Skeletal muscle tissue (tissue), 4 donors: Measurements from ENCODE around the gene ARHGAP18. TPM values are rescaled to one million over a fixed set of nuclear protein-coding genes. Genes with fewer than 3 reads are reported as not detected.

Experiments used
- H3K27ac ChIP-seq: one replicate; pipeline ENCODE4 v1.7.0; 2013; ENCODE audit warnings: mild to moderate bottlenecking, low read depth, low read length, inconsistent platforms
- H3K27me3 ChIP-seq, 3 donors: one replicate each; pipeline ENCODE4 v1.7.0; 2013; ENCODE audit warnings: low read length in 3 of 3; ENCODE audit not compliant: control insufficient read depth in 3 of 3, insufficient read depth in 3 of 3
- H3K36me3 ChIP-seq, 3 donors: one replicate each; pipeline ENCODE4 v1.7.0; 2013; ENCODE audit warnings: low read length in 3 of 3; ENCODE audit not compliant: control insufficient read depth in 3 of 3, insufficient read depth in 3 of 3
- H3K4me1 ChIP-seq, 3 donors: one replicate each; pipeline ENCODE4 v1.7.0; 2013; ENCODE audit warnings: low read length in 3 of 3, mild to moderate bottlenecking in 3 of 3; ENCODE audit not compliant: control insufficient read depth in 3 of 3, insufficient read depth in 3 of 3
- H3K4me3 ChIP-seq, 3 donors: one replicate each; pipeline ENCODE4 v1.7.0; 2013; ENCODE audit warnings: low read length in 3 of 3
- H3K9ac ChIP-seq, 3 donors: one replicate each; pipeline ENCODE4 v1.7.0; 2013; ENCODE audit warnings: low read length in 3 of 3, mild to moderate bottlenecking in 3 of 3, moderate library complexity in 2 of 3, low read depth in 1 of 3
- H3K9me3 ChIP-seq, 3 donors: one replicate each; pipeline ENCODE4 v1.7.0; 2013; ENCODE audit warnings: low read length in 3 of 3; ENCODE audit not compliant: control insufficient read depth in 3 of 3
- total RNA-seq: library from RNA; depleted of rRNA; stranded (reverse); fragments of >200 nt; gene quantifications from one replicate; pipeline ENCODE4 v1.2.3, GENCODE V29; 2014
- donor health status: Osteomylitis.

Gene ARHGAP18
- total RNA-seq, 1 donor from 2014 or later, result 12.5 TPM

DNA sequence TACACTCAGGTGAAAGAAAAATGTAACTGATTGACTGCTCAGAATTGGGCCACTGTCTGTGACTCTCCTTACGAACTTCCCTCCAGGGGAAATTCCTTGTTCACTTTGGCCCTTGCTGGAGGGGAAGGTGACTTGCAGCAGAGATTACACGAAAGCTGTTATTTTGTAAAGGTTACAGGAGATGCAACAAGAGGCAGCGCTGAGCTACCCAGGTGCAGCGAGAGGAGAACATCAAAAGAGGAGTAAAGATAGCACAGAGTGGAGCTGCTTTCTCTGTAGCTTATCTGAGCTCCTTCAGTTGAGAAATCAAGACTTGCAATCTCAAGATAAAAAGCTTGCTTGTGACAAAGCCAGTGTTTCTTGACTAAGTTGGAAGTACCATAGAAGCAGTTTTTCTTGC, 144.6 kb downstream of the ARHGAP18 start:
- no peaks in the 10 kb centered on the region for H3K36me3 ChIP-seq
- H3K4me3 ChIP-seq, result no peak overlapping the region
- H3K27me3 ChIP-seq, result no peaks in the 10 kb centered on the region
- no peak overlapping the region for H3K9ac ChIP-seq
- H3K9me3 ChIP-seq, result no peaks in the 10 kb centered on the region
- no peak overlapping the region for H3K27ac ChIP-seq
- H3K4me1 ChIP-seq, result no peaks in the 10 kb centered on the region

DNA sequence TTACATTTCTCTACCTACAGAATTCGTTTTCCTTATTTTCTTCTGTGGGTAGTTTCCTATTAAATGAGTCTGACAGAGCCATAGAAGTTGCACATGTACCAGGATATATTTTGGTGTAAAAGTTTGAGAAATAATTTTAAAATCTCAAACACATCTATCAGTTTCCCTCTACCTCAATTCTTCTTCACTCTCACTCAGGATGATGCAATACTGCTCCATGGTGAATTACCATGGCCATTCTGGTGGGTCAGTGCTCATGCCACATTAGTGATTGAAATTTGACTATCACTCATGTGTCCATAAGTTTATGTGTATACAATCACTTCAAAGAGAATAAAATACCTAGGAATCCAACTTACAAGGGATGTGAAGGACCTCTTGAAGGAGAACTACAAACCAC, 151.7 kb downstream of the ARHGAP18 start:
- Histone ChIP-seq H3K4me3 (no peak overlapping the region), H3K27me3 (no peaks in the 10 kb centered on the region), H3K9me3 (no peaks in the 10 kb centered on the region), H3K4me1 (no peaks in the 10 kb centered on the region), H3K36me3 (peaks cover 0 to 6% (median 3%) of the 10 kb centered on the region in 3 donors), H3K9ac (no peak overlapping the region), H3K27ac (no peak overlapping the region)

DNA sequence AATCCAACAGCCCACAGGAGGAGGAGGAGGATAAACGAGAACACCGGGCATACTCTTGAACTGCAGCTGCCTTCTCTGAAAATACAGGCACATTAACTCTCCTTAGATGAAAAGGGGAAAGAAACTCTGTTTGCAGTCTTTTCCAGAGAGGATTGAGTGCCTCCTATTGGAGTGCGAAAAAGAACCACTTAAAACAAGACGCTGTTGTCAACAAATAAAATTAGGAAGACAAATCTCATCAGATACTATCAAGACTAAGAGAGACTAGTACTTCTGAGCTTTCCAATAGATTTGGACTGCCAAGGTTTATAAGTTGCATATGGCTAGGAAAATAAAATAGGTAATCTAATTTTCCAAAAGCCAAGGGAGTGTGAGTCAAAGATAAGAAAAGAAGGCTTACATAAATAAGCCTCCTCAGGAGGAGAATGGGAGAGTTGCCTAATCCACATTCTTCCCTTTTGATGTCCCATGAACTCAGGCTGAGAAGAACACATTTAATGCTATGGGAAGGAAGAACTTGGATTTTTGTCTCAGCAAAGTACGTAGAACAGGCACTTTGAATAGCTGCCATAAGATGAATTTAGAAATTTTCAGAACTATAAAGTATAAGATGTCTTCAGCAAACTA, 154.7 kb downstream of the ARHGAP18 start:
- no peak overlapping the region for H3K27ac ChIP-seq

DNA sequence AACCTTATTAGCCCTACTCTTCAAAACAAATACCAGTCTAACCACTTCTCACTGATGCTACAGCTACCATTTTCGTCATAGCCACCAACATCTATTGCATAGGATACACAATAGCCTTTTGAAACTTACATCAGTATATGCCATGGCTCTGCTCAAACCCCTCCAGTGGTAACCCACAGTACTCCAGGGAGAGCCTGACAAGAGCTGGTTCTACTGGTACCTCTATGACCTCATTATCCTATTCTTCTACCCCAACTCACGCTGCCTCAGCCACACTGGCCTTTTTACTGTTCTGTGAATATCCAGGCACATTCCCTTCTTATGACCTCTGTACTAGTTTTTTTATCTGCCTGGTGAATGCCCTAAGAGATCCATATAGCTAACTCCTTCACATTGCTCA, 157.6 kb downstream of the ARHGAP18 start:
- Histone ChIP-seq H3K9me3 (no peaks in the 10 kb centered on the region), H3K4me1 (no peaks in the 10 kb centered on the region), H3K4me3 (no peak overlapping the region), H3K27me3 (no peaks in the 10 kb centered on the region), H3K27ac (no peak overlapping the region), H3K9ac (no peak overlapping the region), H3K36me3 (peaks cover 0 to 5% (median 3%) of the 10 kb centered on the region in 3 donors)

More for the DNA sequence above, 154.7 kb downstream of the ARHGAP18 start:
- Histone ChIP-seq H3K27me3 (no peaks in the 10 kb centered on the region), H3K9me3 (no peaks in the 10 kb centered on the region), H3K36me3 (peaks cover 0 to 6% (median 3%) of the 10 kb centered on the region in 3 donors), H3K4me3 (no peak overlapping the region), H3K9ac (no peak overlapping the region), H3K4me1 (no peaks in the 10 kb centered on the region)

DNA sequence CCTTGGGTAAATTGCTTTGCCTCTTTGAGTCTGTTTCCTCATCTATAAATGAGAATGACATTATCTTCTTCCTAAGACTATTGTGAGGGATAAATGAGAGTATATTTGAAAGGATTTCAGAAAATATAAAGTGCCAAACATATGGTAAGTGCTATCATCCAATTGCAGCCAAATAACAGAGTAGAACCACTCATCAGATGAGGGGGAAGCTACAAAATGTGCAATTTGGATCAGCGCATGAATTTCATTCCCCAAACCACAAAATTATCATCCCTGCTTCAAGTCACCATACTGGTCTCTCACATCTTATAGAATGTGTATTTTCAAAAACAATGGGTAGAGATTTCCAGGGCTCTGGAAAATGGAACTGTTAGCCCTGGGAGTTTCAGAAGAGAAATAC, 158.5 kb downstream of the ARHGAP18 start:
- H3K4me1 ChIP-seq, result no peaks in the 10 kb centered on the region
- H3K36me3 ChIP-seq, result peaks cover 0 to 4% (median 0%) of the 10 kb centered on the region in 3 donors
- no peak overlapping the region for H3K27ac ChIP-seq
- H3K4me3 ChIP-seq, result no peak overlapping the region
- no peaks in the 10 kb centered on the region for H3K27me3 ChIP-seq
- H3K9me3 ChIP-seq, result no peaks in the 10 kb centered on the region
- H3K9ac ChIP-seq, result no peak overlapping the region

DNA sequence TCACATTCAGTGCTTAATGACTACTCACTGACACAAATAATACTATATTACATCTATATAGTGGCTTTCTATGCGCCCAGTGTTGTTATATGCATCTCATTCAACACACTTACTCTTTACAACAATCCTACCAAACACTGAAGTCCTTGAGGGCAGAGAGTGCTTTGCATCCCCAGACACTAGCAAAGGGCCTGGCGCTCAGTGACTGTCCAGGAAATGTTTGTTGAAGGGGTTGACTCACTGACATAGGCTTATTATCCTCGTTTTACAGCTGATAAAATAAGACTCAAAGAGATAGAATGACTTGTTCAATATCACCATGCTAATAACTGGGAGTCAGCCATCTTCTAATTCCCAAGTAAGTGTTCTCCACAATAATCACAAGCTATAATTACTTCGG, 163.3 kb downstream of the ARHGAP18 start:
- H3K36me3 ChIP-seq, result no peaks in the 10 kb centered on the region
- H3K4me1 ChIP-seq, result no peaks in the 10 kb centered on the region
- no peak overlapping the region for H3K27ac ChIP-seq
- no peak overlapping the region for H3K9ac ChIP-seq
- H3K27me3 ChIP-seq, result no peaks in the 10 kb centered on the region
- H3K4me3 ChIP-seq, result no peak overlapping the region
- H3K9me3 ChIP-seq, result no peaks in the 10 kb centered on the region

DNA sequence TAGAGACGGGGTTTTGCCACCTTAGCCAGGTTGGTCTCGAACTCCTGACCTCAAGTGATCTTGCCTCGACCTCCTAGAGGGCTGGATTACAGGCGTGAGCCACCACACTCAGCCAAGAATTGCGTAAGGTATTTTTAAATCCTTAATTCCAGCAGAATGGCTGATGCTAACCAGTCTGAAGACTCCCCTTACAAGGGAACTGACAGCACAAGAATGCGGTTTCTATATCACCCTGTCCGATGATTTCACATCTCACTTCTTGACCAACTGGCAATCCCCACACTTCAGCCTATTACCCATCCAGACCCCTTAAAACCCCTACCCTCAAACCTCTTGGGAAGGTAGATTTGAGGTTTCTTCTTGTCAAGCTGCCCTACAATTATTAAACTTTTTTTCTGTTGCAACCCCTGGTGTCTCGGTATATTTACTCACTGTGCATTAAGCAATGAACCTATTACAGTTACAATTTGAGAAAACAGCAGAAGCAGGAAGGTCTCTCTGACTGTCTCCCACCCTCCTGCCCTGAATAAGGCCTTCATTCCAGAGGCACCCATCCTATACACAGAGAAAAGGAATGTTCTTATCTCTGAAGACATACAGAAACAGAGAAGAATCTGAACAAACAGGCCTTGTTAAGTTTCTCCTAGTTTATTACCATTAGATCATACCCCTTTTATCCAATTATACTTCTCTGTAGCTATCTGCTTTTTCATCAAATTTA, 164.9 kb downstream of the ARHGAP18 start:
- Histone ChIP-seq H3K27me3 (no peaks in the 10 kb centered on the region), H3K9me3 (no peaks in the 10 kb centered on the region), H3K9ac (no peak overlapping the region), H3K36me3 (no peaks in the 10 kb centered on the region), H3K4me3 (no peak overlapping the region), H3K27ac (no peak overlapping the region), H3K4me1 (no peaks in the 10 kb centered on the region)

DNA sequence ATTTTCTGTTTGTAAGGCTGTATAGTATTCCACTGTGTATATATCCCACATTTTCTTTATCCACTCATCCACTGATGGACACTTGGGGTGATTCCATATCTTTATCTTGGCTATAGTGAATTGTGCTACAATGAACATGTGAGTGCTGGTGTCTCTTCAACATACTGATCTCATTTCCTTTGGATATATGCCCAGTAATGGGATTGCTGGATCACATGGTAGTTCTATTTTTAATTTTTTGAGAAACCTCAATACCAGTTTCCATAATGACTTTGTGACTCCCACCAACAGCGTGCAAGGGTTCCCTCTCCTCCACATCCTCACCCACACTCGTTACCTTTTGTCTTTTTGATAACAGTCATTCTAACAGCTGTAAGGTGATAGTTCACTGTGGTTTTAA, 166.0 kb downstream of the ARHGAP18 start:
- Histone ChIP-seq H3K27ac (no peak overlapping the region), H3K27me3 (no peaks in the 10 kb centered on the region), H3K9me3 (no peaks in the 10 kb centered on the region), H3K4me3 (no peak overlapping the region), H3K9ac (no peak overlapping the region), H3K4me1 (no peaks in the 10 kb centered on the region), H3K36me3 (peaks cover 0 to 4% (median 2%) of the 10 kb centered on the region in 3 donors)

DNA sequence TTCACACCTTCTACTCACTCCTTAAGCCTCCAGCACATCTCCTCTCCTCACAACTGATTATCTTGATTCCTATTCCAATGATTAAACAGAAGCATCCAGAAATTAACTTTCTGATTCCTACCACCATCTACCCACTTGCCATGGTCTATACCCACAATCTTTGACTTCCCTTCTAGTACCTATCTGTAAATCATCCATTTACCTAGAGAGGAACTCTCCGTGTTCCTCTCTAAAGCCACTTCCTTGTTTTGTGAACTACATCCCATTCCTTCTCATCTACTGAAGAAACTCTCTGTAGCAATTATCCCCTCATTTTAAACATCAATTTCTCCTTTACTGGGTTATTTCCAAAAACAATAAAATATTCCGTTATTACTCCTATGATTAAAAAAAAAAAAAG, 167.3 kb downstream of the ARHGAP18 start:
- peaks cover 0 to 9% (median 5%) of the 10 kb centered on the region in 3 donors for H3K36me3 ChIP-seq
- H3K27me3 ChIP-seq, result no peaks in the 10 kb centered on the region
- H3K4me3 ChIP-seq, result no peak overlapping the region
- H3K9ac ChIP-seq, result no peak overlapping the region
- H3K9me3 ChIP-seq, result no peaks in the 10 kb centered on the region
- H3K4me1 ChIP-seq, result no peaks in the 10 kb centered on the region
- no peak overlapping the region for H3K27ac ChIP-seq

DNA sequence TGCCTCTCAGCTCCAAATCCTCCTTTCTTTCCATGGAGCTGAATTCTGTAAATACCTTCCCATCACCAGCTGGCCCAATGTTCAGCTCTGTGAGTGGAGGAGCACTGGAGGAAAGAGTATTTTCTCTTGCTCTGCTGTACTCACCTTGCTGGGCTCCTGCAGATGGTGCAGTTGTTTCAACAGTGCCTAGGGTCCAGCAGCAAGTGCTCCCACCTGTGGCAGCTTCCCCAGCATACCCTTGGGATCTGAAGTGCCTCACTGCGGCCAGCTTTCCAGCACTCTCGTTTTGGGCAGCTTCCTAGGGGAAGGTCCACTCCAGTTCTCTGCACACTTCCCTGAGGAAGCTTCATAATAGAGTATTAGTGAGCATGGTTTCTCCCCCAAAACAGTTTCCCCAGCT, 170.9 kb downstream of the ARHGAP18 start:
- no peak overlapping the region for H3K4me3 ChIP-seq
- H3K9ac ChIP-seq, result no peak overlapping the region
- H3K4me1 ChIP-seq, result no peaks in the 10 kb centered on the region
- no peak overlapping the region for H3K27ac ChIP-seq
- H3K9me3 ChIP-seq, result no peaks in the 10 kb centered on the region
- peaks cover 0 to 9% (median 5%) of the 10 kb centered on the region in 3 donors for H3K36me3 ChIP-seq
- H3K27me3 ChIP-seq, result no peaks in the 10 kb centered on the region
